ENCODE measurements around the gene GJC2. TPM values are rescaled to one million over a fixed set of nuclear protein-coding genes. Genes with fewer than 3 reads are reported as not detected.

The GJC2 gene
- polyA plus RNA-seq, 1 of the 3 experiments (the other 2 are of a cell fraction): 0.92 TPM

GRCh38 chr1:228142701-228143136, 7.0 kb upstream of the GJC2 start (continued):
- TF ChIP-seq PBX3 (IDR thresholded peaks at IDR 0.05) (no peak), JUND (IDR thresholded peaks at IDR 0.05) (no peak)

- Histone ChIP-seq H3K9me2 (no peaks in the 10 kb centered on the region), H2AFZ (ENCODE audit: low read depth) (no peak overlapping the region), H3K27me3 (ENCODE audit: insufficient read depth) (no peaks in the 10 kb centered on the region), H3K4me1 (ENCODE audit: control insufficient read depth in 1 of 2, insufficient read depth in 2 of 2, low read depth in 1 of 2, low read length in 1 of 2) (peaks cover 23% of the 10 kb centered on the region in 2 experiments; a peak in 2 of 4 replicates), H3F3A (replicated peaks; ENCODE audit: insufficient read depth) (no peaks in the 10 kb centered on the region), H3K9me3 (no peaks in the 10 kb centered on the region), H3K9ac (no peak overlapping the region), H3K79me2 (ENCODE audit: insufficient read depth) (peaks cover 69% of the 10 kb centered on the region), H3K4me3 (ENCODE audit: low read depth in 2 of 2, low read length in 1 of 2) (no peak overlapping the region), H3K36me3 (replicated peaks in 1 of 2; ENCODE audit: control insufficient read depth in 1 of 2, insufficient read depth in 2 of 2, low read length in 1 of 2) (peaks cover 4 to 31% of the 10 kb centered on the region in 2 experiments), H3K27ac (ENCODE audit: low read depth in 2 of 2, low read length in 1 of 2) (no peak overlapping the region), H3K4me2 (peak overlapping the region; percentile 100; the same call in 1 of the 2 replicates), H4K20me1 (ENCODE audit: insufficient read depth) (peaks cover 69% of the 10 kb centered on the region)
- DNase-seq: peak; percentile 15
- TF ChIP-seq EP300 (IDR thresholded peaks at IDR 0.05; ENCODE audit: borderline replicate concordance in 1 of 2, low read depth in 1 of 2, low read length in 1 of 2): no peak
- TF ChIP-seq REST (IDR thresholded peaks at IDR 0.05; ENCODE audit: low read depth, low read length): no peak
- no peak for TF ChIP-seq NFIC (IDR thresholded peaks at IDR 0.05; ENCODE audit: borderline replicate concordance)
- TF ChIP-seq MXI1 (IDR thresholded peaks at IDR 0.05; ENCODE audit: low read depth, low read length): no peak
- no peak for TF ChIP-seq GABPA (IDR thresholded peaks at IDR 0.05; ENCODE audit: low read depth)
- TF ChIP-seq SIN3A (IDR thresholded peaks at IDR 0.05; ENCODE audit: borderline replicate concordance, low read depth, low read length): no peak
- no peak for TF ChIP-seq EZH2phosphoT487 (IDR thresholded peaks at IDR 0.05; ENCODE audit: borderline replicate concordance, low read depth)
- no peak for TF ChIP-seq FOXM1 (IDR thresholded peaks at IDR 0.05; ENCODE audit: low read depth)
- no peak for TF ChIP-seq USF1 (IDR thresholded peaks at IDR 0.05; ENCODE audit: borderline replicate concordance, low read depth)
- TF ChIP-seq GATA2 (CRISPR knock-in tag; IDR thresholded peaks at IDR 0.05): no peak
- no peak for TF ChIP-seq TEAD4 (IDR thresholded peaks at IDR 0.05; ENCODE audit: borderline replicate concordance, insufficient read depth)
- CTCF ChIA-PET: interaction anchor here (1.7 to 5.4 kb wide), 2 partner anchors 13 to 22 kb away, joined by 5 to 24 read pairs; partner anchors contain the start of gene IBA57
- WGBS (ENCODE audit: low lambda C conversion rate): 89% methylated on average over 12 of the region's 12 CpGs
- POLR2A ChIA-PET: interaction anchor here (1.1 kb wide), 1 partner anchor 9 kb away, joined by 3 read pairs; no protein-coding TSS in a partner anchor
These were observed 6.1 kb upstream of the GJC2 start for GRCh38 chr1:228143480-228144192.
